HEK293 (cell line): ENCODE measurements around the gene RDH5.

Experiments
- CTCF ChIA-PET: fragments of 350-600 bp; formaldehyde crosslinking; extraction: SDS; loops from one replicate; lab custom pipeline; 2021; ENCODE audit warnings: antibody characterized with exemption; lab: Yijun Ruan, JAX
- POLR2A ChIA-PET: fragments of 300-600 bp; formaldehyde crosslinking; extraction: SDS; loops from one replicate; lab custom pipeline; 2020; ENCODE audit warnings: antibody characterized with exemption, inconsistent platforms; lab: Yijun Ruan, JAX
- H3K27ac ChIP-seq: fragments of 200-500 bp; sonication (Bioruptor generic); 2 replicates; pipeline ENCODE4 v1.5.1; 2014; ENCODE audit warnings: low read depth, low read length, control low read depth, inconsistent platforms; ENCODE audit errors: extremely low read depth
- H3K36me3 ChIP-seq, 2 experiments: fragments of 200-500 bp in 1 of 2; sonication (Bioruptor generic) in 1 of 2; 1 replicate in 1 of 2; 2 replicates in 1 of 2; pipeline ENCODE4 v1.5.1; 2014 to 2017; ENCODE audit warnings: inconsistent platforms in 2 of 2, low read length in 2 of 2; ENCODE audit not compliant: control insufficient read depth in 2 of 2, insufficient read depth in 1 of 2
- H3K4me1 ChIP-seq: fragments of 200-500 bp; sonication (Bioruptor generic); 2 replicates; pipeline ENCODE4 v1.5.1; 2014; ENCODE audit warnings: mild to moderate bottlenecking, low read length, inconsistent platforms; ENCODE audit not compliant: control insufficient read depth, insufficient read depth
- H3K4me3 ChIP-seq: 2 replicates; pipeline ENCODE4 v1.5.1; 2011; ENCODE audit warnings: low read depth, mild to moderate bottlenecking, control low read depth, low read length, moderate library complexity
- H3K9me3 ChIP-seq: fragments of 200-500 bp; sonication (Bioruptor generic); 2 replicates; pipeline ENCODE4 v1.5.1; 2014; ENCODE audit warnings: low read depth, low read length, inconsistent platforms; ENCODE audit not compliant: control insufficient read depth, insufficient read depth
- EGR2 ChIP-seq: fragments of 450-650 bp; formaldehyde crosslinking; IDR thresholded peaks from 2 replicates; pipeline ENCODE4 v1.5.1; 2016; ENCODE audit warnings: low read depth, missing biosample characterization, missing genetic modification characterization
- IKZF3 ChIP-seq: fragments of 450-650 bp; IDR thresholded peaks from 2 replicates; pipeline ENCODE4 v1.5.0; 2018; ENCODE audit warnings: missing biosample characterization, mild to moderate bottlenecking, missing genetic modification characterization, moderate library complexity
- MYNN ChIP-seq: fragments of 450-650 bp; formaldehyde crosslinking; IDR thresholded peaks from 2 replicates; pipeline ENCODE4 v1.5.1; 2016; ENCODE audit warnings: missing biosample characterization, missing genetic modification characterization, borderline replicate concordance
- SP3 ChIP-seq: fragments of 450-650 bp; formaldehyde crosslinking; IDR thresholded peaks from 2 replicates; pipeline ENCODE4 v1.5.1; 2016; ENCODE audit warnings: missing biosample characterization, missing genetic modification characterization
- SP7 ChIP-seq: fragments of 450-650 bp; formaldehyde crosslinking; IDR thresholded peaks from 2 replicates; pipeline ENCODE4 v1.5.1; 2016; ENCODE audit warnings: missing biosample characterization, missing genetic modification characterization
- YY1 ChIP-seq: fragments of 450-650 bp; formaldehyde crosslinking; IDR thresholded peaks from 2 replicates; pipeline ENCODE4 v1.5.1; 2018; ENCODE audit warnings: missing biosample characterization, missing genetic modification characterization
- ZFHX2 ChIP-seq: fragments of 450-650 bp; formaldehyde crosslinking; conservative IDR thresholded peaks from 2 replicates; pipeline ENCODE4 v1.5.1; 2016; ENCODE audit warnings: missing biosample characterization, missing genetic modification characterization
- ZNF121 ChIP-seq: fragments of 450-650 bp; formaldehyde crosslinking; IDR thresholded peaks from 2 replicates; pipeline ENCODE4 v1.5.1; 2016; ENCODE audit warnings: missing biosample characterization, missing genetic modification characterization
- ZNF174 ChIP-seq: fragments of 450-650 bp; formaldehyde crosslinking; IDR thresholded peaks from 2 replicates; pipeline ENCODE4 v1.5.0; 2017; ENCODE audit warnings: missing biosample characterization, mild to moderate bottlenecking, missing genetic modification characterization
- ZNF19 ChIP-seq: fragments of 450-650 bp; formaldehyde crosslinking; IDR thresholded peaks from 2 replicates; pipeline ENCODE4; 2016; ENCODE audit warnings: missing biosample characterization, missing genetic modification characterization, low read depth
- ZNF221 ChIP-seq: fragments of 450-650 bp; formaldehyde crosslinking; IDR thresholded peaks from 2 replicates; pipeline ENCODE4 v1.5.1; 2017; ENCODE audit warnings: missing biosample characterization, missing genetic modification characterization, borderline replicate concordance
- ZNF248 ChIP-seq: fragments of 450-650 bp; formaldehyde crosslinking; IDR thresholded peaks from 2 replicates; pipeline ENCODE4 v1.5.1; 2017; ENCODE audit warnings: missing biosample characterization, missing genetic modification characterization
- ZNF266 ChIP-seq: fragments of 450-650 bp; formaldehyde crosslinking; IDR thresholded peaks from 2 replicates; pipeline ENCODE4 v1.5.1; 2016; ENCODE audit warnings: missing biosample characterization, missing genetic modification characterization, low read depth
- ZNF302 ChIP-seq: fragments of 450-650 bp; formaldehyde crosslinking; IDR thresholded peaks from 2 replicates; pipeline ENCODE4 v1.5.1; 2016; ENCODE audit warnings: missing biosample characterization, missing genetic modification characterization, low read depth
- ZNF335 ChIP-seq: fragments of 450-650 bp; formaldehyde crosslinking; conservative IDR thresholded peaks from 2 replicates; pipeline ENCODE4 v1.5.1; 2016; ENCODE audit warnings: missing biosample characterization, missing genetic modification characterization
- ZNF341 ChIP-seq: fragments of 450-650 bp; formaldehyde crosslinking; IDR thresholded peaks from 2 replicates; pipeline ENCODE4; 2016; ENCODE audit warnings: low read depth, missing biosample characterization, missing genetic modification characterization
- ZNF398 ChIP-seq: fragments of 450-650 bp; formaldehyde crosslinking; IDR thresholded peaks from 2 replicates; pipeline ENCODE4 v1.5.1; 2017; ENCODE audit warnings: missing biosample characterization, missing genetic modification characterization
- ZNF416 ChIP-seq: fragments of 450-650 bp; formaldehyde crosslinking; IDR thresholded peaks from 2 replicates; pipeline ENCODE4 v1.5.1; 2016; ENCODE audit warnings: missing biosample characterization, missing genetic modification characterization
- ZNF510 ChIP-seq: fragments of 450-650 bp; formaldehyde crosslinking; IDR thresholded peaks from 2 replicates; pipeline ENCODE4 v1.5.1; 2018; ENCODE audit warnings: mild to moderate bottlenecking, missing genetic modification characterization, missing biosample characterization; ENCODE audit not compliant: insufficient replicate concordance
- ZNF571 ChIP-seq: fragments of 450-650 bp; formaldehyde crosslinking; IDR thresholded peaks from 2 replicates; pipeline ENCODE4 v1.5.0; 2017; ENCODE audit warnings: missing biosample characterization, missing genetic modification characterization
- ZNF596 ChIP-seq: fragments of 450-650 bp; IDR thresholded peaks from 2 replicates; pipeline ENCODE4 v1.5.0; 2018; ENCODE audit warnings: missing biosample characterization, mild to moderate bottlenecking, missing genetic modification characterization, moderate library complexity
- ZNF645 ChIP-seq: fragments of 450-650 bp; formaldehyde crosslinking; IDR thresholded peaks from 2 replicates; pipeline ENCODE4; 2016; ENCODE audit warnings: missing biosample characterization, missing genetic modification characterization
- ZNF677 ChIP-seq: fragments of 450-650 bp; IDR thresholded peaks from 2 replicates; pipeline ENCODE4 v1.5.0; 2018; ENCODE audit warnings: missing biosample characterization, mild to moderate bottlenecking, missing genetic modification characterization, moderate library complexity
- ZNF692 ChIP-seq: fragments of 450-650 bp; formaldehyde crosslinking; IDR thresholded peaks from 2 replicates; pipeline ENCODE4 v1.5.1; 2016; ENCODE audit warnings: missing biosample characterization, missing genetic modification characterization
- ZNF701 ChIP-seq: fragments of 450-650 bp; formaldehyde crosslinking; IDR thresholded peaks from 2 replicates; pipeline ENCODE4 v1.5.1; 2016; ENCODE audit warnings: missing biosample characterization, missing genetic modification characterization
- ZNF837 ChIP-seq: fragments of 450-650 bp; formaldehyde crosslinking; IDR thresholded peaks from 2 replicates; pipeline ENCODE4 v1.5.1; 2016; ENCODE audit warnings: missing biosample characterization, missing genetic modification characterization
- ZSCAN30 ChIP-seq: fragments of 450-650 bp; IDR thresholded peaks from 2 replicates; pipeline ENCODE4 v1.5.1; 2018; ENCODE audit warnings: missing biosample characterization, mild to moderate bottlenecking, missing genetic modification characterization, moderate library complexity
- TF ChIP-seq, protein P1 (sequence below): fragments of 450-650 bp; formaldehyde crosslinking; IDR thresholded peaks from 2 replicates; pipeline ENCODE4 v1.5.1; 2016; ENCODE audit warnings: missing biosample characterization, missing genetic modification characterization

The RDH5 gene

DNA sequence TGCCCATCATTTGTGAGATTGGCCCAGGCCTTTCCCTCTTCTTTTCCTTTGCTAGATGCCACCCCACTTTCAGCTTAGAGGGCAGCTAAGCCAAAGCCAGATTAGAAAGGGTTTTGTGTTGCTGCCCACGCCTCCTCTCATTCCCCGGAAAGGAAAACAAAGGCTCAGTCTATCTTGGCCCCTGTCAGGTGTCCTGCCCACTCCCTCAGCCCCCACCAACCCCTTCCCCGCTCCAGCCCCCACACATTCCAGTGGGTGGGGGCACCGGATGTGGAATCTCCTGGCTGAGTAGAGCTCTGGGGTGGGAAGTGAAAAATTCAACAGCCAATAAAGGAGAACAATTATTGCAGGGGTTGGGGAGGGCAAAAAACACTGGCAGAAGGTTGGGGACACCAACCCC, 2.2 kb upstream of the RDH5 start:
- peaks cover 13% of the 10 kb centered on the region; the same call in 1 of the 2 replicates for H3K4me1 ChIP-seq
- H3K9me3 ChIP-seq = no peaks in the 10 kb centered on the region
- H3K27ac ChIP-seq = no peak overlapping the region
- no peak for TF ChIP-seq ZNF174 (tag by site-specific recombination)
- TF ChIP-seq ZNF837 (tag by site-specific recombination) = no peak
- peak; percentile 19; the same call in 1 of the 2 replicates for TF ChIP-seq ZNF335 (tag by site-specific recombination)
- TF ChIP-seq ZFHX2 (tag by site-specific recombination) = peak; percentile 98
- TF ChIP-seq ZNF692 = no peak
- TF ChIP-seq ZNF645 (tag by site-specific recombination) = no peak
- TF ChIP-seq ZNF398 = peak; percentile 37
- TF ChIP-seq EGR2 (tag by site-specific recombination) = peak; percentile 98
- no peak for TF ChIP-seq ZNF221
- peak; percentile 52; the same call in 1 of the 2 replicates for TF ChIP-seq ZNF341 (tag by site-specific recombination)
- TF ChIP-seq, all 188 proteins: peak for 5
- ChIA-PET CTCF (interaction anchor here (0.8 to 3.0 kb wide), 3 partner anchors 13 to 20 kb away, joined by 3 to 21 read pairs (median 5); no protein-coding TSS in a partner anchor), POLR2A (interaction anchor here (1.0 to 2.7 kb wide), 3 partner anchors 10 to 12 kb away, joined by 3 to 17 read pairs (median 6); partner anchors contain the start of genes CD63 and ITGA7)
- H3K4me3 ChIP-seq = no peak overlapping the region
- H3K36me3 ChIP-seq = peaks cover 0 to 24% of the 10 kb centered on the region in 2 experiments; a peak in 1 of 3 replicates

- POLR2A ChIA-PET = interaction anchor here (1.7 kb wide), 1 partner anchor 10 kb away, joined by 7 read pairs; the partner anchor contains the start of gene CD63
Measured at GRCh38 chr12:55718624-55719275, 1.4 kb upstream of the RDH5 start.

DNA sequence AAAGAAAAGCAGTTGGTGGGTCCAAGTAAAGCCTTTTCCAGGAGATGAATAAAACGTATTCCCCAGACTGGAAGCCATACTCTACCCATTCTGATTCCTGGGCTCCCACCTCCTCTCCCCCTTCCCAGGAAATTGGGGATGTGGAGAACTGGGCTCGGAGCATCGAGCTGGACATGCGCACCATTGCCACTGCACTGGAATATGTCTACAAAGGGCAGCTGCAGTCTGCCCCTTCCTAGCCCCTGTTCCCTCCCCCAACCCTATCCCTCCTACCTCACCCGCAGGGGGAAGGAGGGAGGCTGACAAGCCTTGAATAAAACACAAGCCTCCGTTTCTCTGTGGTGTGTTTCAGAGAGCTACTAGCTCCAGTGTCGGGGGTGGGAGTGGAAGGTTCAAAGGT, 822 bp upstream of the RDH5 start:
- peaks cover 0 to 38% of the 10 kb centered on the region in 2 experiments; a peak in 1 of 3 replicates for H3K36me3 ChIP-seq
- H3K4me3 ChIP-seq = no peak overlapping the region
- H3K9me3 ChIP-seq = no peaks in the 10 kb centered on the region
- peaks cover 13% of the 10 kb centered on the region; the same call in 1 of the 2 replicates for H3K4me1 ChIP-seq
- H3K27ac ChIP-seq = no peak overlapping the region
- CTCF ChIA-PET = interaction anchor here (0.6 to 7.0 kb wide), 10 partner anchors 11 to 253 kb away, joined by 3 to 127 read pairs (median 4); a partner anchor contains a TSS
- POLR2A ChIA-PET = interaction anchor here (1.7 kb wide), 1 partner anchor 10 kb away, joined by 7 read pairs; the partner anchor contains the start of gene CD63
- TF ChIP-seq SP7 (tag by site-specific recombination) = no peak
- TF ChIP-seq, protein P1, sequence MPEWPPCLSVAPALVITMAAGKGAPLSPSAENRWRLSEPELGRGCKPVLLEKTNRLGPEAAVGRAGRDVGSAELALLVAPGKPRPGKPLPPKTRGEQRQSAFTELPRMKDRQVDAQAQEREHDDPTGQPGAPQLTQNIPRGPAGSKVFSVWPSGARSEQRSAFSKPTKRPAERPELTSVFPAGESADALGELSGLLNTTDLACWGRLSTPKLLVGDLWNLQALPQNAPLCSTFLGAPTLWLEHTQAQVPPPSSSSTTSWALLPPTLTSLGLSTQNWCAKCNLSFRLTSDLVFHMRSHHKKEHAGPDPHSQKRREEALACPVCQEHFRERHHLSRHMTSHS (tag by site-specific recombination) = no peak
- no peak for TF ChIP-seq ZNF701 (tag by site-specific recombination)
- no peak for TF ChIP-seq SP3 (tag by site-specific recombination)
- no peak for TF ChIP-seq ZNF302 (tag by site-specific recombination)
- TF ChIP-seq ZNF596 (tag by site-specific recombination) = no peak
- TF ChIP-seq ZNF19 = no peak
- no peak for TF ChIP-seq EGR2 (tag by site-specific recombination)
- no peak for TF ChIP-seq ZNF677 (tag by site-specific recombination)
- TF ChIP-seq ZNF571 (tag by site-specific recombination) = no peak
- TF ChIP-seq ZNF248 = no peak
- TF ChIP-seq ZNF121 (tag by site-specific recombination) = no peak
- TF ChIP-seq MYNN (tag by site-specific recombination) = no peak
- no peak for TF ChIP-seq ZNF266 (tag by site-specific recombination)
- no peak for TF ChIP-seq ZSCAN30 (tag by site-specific recombination)

More at GRCh38 chr12:55718624-55719275, 1.4 kb upstream of the RDH5 start:
- peaks cover 0 to 32% of the 10 kb centered on the region in 2 experiments; a peak in 1 of 3 replicates for H3K36me3 ChIP-seq
- CTCF ChIA-PET = interaction anchor here (1.0 to 3.0 kb wide), 4 partner anchors 12 to 221 kb away, joined by 3 to 21 read pairs (median 6); no protein-coding TSS in a partner anchor
- no peak overlapping the region for H3K4me3 ChIP-seq
- TF ChIP-seq YY1 (tag by site-specific recombination) = no peak
- TF ChIP-seq ZNF510 (tag by site-specific recombination) = no peak
- no peak for TF ChIP-seq ZNF416 (tag by site-specific recombination)
- TF ChIP-seq IKZF3 (tag by site-specific recombination) = peak; percentile 83
- no peaks in the 10 kb centered on the region for H3K9me3 ChIP-seq
- H3K4me1 ChIP-seq = peaks cover 13% of the 10 kb centered on the region; the same call in 1 of the 2 replicates
- no peak overlapping the region for H3K27ac ChIP-seq
